ENCODE results near the gene DMRT1. TPM values are rescaled to one million over a fixed set of nuclear protein-coding genes. Genes with fewer than 3 reads are reported as not detected.

The DMRT1 gene
- total RNA-seq, 1 experiment from 2014 or later = not detected

DNA sequence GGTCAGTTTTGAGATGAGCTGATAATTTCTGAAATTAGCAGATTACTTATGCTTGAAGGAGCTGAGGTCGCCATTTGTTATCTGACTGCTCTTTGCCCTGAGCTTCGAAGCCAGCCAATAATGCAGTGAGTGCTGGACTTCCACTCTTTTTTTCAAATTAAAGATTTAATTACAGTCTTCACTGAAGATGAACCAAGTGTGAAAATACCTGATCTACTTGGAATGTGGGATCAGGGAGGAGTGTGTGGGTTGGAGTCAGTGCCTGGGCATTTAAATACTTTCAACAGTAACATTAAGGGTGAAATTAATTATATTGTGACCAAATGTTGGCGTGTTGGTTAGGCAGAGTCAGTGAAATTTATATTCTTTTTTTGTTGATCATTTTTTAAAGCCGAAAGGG, 111.0 kb downstream of the DMRT1 start (continued):
- TF ChIP-seq, protein P1, sequence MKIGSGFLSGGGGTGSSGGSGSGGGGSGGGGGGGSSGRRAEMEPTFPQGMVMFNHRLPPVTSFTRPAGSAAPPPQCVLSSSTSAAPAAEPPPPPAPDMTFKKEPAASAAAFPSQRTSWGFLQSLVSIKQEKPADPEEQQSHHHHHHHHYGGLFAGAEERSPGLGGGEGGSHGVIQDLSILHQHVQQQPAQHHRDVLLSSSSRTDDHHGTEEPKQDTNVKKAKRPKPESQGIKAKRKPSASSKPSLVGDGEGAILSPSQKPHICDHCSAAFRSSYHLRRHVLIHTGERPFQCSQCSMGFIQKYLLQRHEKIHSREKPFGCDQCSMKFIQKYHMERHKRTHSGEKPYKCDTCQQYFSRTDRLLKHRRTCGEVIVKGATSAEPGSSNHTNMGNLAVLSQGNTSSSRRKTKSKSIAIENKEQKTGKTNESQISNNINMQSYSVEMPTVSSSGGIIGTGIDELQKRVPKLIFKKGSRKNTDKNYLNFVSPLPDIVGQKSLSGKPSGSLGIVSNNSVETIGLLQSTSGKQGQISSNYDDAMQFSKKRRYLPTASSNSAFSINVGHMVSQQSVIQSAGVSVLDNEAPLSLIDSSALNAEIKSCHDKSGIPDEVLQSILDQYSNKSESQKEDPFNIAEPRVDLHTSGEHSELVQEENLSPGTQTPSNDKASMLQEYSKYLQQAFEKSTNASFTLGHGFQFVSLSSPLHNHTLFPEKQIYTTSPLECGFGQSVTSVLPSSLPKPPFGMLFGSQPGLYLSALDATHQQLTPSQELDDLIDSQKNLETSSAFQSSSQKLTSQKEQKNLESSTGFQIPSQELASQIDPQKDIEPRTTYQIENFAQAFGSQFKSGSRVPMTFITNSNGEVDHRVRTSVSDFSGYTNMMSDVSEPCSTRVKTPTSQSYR (CRISPR knock-in tag; IDR thresholded peaks at IDR 0.05) = no peak

DNA sequence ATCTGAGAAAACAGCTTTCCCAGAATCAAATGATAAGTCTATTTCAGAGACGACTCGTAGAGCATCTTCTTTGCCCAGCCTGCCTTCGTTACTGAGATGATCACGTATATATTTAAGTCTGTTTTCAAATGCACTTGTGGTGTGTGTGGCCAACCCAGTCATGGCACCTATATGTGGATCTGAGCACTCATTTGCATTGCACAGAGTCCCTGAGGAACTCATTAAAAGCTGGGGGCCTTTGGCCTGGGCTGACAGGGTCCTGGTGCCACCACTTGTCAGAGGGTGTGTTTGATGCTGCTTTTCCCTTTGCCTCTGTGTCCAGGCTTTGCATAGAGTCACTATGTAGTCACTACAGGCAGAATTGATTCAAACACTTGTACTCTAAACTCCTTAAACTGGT, 117.6 kb downstream of the DMRT1 start:
- TF ChIP-seq NR3C1 (CRISPR knock-in tag; conservative IDR thresholded peaks at IDR 0.05; ENCODE audit: low read depth) = no peak
- no peak for TF ChIP-seq TEAD1 (CRISPR knock-in tag; IDR thresholded peaks at IDR 0.05)
- no peak for TF ChIP-seq RORB (CRISPR knock-in tag; IDR thresholded peaks at IDR 0.05)
- no peak for TF ChIP-seq ZNF317 (CRISPR knock-in tag; IDR thresholded peaks at IDR 0.05; ENCODE audit: borderline replicate concordance, low read depth)
- no peak for TF ChIP-seq ZNF423 (CRISPR knock-in tag; IDR thresholded peaks at IDR 0.05)
- TF ChIP-seq NFYB (CRISPR knock-in tag; conservative IDR thresholded peaks at IDR 0.05; ENCODE audit: low read depth) = no peak
- no peak for TF ChIP-seq ETV6 (CRISPR knock-in tag; IDR thresholded peaks at IDR 0.05)
- TF ChIP-seq, protein P2, sequence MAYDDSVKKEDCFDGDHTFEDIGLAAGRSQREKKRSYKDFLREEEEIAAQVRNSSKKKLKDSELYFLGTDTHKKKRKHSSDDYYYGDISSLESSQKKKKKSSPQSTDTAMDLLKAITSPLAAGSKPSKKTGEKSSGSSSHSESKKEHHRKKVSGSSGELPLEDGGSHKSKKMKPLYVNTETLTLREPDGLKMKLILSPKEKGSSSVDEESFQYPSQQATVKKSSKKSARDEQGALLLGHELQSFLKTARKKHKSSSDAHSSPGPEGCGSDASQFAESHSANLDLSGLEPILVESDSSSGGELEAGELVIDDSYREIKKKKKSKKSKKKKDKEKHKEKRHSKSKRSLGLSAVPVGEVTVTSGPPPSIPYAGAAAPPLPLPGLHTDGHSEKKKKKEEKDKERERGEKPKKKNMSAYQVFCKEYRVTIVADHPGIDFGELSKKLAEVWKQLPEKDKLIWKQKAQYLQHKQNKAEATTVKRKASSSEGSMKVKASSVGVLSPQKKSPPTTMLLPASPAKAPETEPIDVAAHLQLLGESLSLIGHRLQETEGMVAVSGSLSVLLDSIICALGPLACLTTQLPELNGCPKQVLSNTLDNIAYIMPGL (CRISPR knock-in tag; IDR thresholded peaks at IDR 0.05) = no peak
- TF ChIP-seq, protein P3, sequence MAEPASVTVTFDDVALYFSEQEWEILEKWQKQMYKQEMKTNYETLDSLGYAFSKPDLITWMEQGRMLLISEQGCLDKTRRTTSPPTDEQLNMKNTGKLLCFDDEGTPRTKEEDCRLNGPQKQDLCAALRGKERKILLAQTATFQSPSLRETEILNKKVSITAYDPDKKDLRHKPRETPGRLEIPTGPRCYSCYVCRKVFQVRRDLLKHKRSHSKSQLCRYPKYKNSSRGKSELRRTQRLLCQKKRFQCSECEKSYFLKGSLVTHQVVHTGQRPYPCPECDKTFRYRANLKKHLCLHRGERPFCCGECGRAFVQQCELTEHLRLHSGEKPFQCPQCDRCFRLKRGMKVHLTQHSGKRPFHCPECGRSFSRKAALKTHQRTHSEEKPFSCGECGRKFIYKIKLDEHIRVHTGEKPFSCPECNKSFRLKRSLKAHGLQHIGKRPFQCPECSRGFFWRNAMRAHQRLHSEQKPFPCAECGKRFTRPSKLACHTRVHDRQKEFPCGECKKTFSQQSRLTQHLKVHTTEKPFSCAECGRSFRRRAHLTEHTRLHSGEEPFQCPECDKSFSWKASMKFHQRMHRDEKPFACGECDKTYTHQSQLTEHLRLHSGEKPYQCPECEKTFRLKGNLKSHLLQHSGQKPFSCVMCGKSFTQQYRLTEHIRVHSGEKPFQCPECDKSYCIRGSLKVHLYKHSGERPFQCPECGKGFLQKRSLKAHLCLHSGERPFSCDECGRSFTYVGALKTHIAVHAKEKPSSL (CRISPR knock-in tag; conservative IDR thresholded peaks at IDR 0.05) = no peak
- no peak for TF ChIP-seq ZNF396 (CRISPR knock-in tag; IDR thresholded peaks at IDR 0.05; ENCODE audit: borderline replicate concordance)
- TF ChIP-seq ELF4 (CRISPR knock-in tag; IDR thresholded peaks at IDR 0.05; ENCODE audit: low read depth) = no peak
- no peak for TF ChIP-seq SP1 (CRISPR knock-in tag; conservative IDR thresholded peaks at IDR 0.05)
- TF ChIP-seq, protein P4, sequence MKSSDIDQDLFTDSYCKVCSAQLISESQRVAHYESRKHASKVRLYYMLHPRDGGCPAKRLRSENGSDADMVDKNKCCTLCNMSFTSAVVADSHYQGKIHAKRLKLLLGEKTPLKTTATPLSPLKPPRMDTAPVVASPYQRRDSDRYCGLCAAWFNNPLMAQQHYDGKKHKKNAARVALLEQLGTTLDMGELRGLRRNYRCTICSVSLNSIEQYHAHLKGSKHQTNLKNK (CRISPR knock-in tag; IDR thresholded peaks at IDR 0.05) = no peak
- TF ChIP-seq, protein P5, sequence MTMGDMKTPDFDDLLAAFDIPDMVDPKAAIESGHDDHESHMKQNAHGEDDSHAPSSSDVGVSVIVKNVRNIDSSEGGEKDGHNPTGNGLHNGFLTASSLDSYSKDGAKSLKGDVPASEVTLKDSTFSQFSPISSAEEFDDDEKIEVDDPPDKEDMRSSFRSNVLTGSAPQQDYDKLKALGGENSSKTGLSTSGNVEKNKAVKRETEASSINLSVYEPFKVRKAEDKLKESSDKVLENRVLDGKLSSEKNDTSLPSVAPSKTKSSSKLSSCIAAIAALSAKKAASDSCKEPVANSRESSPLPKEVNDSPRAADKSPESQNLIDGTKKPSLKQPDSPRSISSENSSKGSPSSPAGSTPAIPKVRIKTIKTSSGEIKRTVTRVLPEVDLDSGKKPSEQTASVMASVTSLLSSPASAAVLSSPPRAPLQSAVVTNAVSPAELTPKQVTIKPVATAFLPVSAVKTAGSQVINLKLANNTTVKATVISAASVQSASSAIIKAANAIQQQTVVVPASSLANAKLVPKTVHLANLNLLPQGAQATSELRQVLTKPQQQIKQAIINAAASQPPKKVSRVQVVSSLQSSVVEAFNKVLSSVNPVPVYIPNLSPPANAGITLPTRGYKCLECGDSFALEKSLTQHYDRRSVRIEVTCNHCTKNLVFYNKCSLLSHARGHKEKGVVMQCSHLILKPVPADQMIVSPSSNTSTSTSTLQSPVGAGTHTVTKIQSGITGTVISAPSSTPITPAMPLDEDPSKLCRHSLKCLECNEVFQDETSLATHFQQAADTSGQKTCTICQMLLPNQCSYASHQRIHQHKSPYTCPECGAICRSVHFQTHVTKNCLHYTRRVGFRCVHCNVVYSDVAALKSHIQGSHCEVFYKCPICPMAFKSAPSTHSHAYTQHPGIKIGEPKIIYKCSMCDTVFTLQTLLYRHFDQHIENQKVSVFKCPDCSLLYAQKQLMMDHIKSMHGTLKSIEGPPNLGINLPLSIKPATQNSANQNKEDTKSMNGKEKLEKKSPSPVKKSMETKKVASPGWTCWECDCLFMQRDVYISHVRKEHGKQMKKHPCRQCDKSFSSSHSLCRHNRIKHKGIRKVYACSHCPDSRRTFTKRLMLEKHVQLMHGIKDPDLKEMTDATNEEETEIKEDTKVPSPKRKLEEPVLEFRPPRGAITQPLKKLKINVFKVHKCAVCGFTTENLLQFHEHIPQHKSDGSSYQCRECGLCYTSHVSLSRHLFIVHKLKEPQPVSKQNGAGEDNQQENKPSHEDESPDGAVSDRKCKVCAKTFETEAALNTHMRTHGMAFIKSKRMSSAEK (CRISPR knock-in tag; IDR thresholded peaks at IDR 0.05; ENCODE audit: borderline replicate concordance) = no peak
- TF ChIP-seq, protein P6, sequence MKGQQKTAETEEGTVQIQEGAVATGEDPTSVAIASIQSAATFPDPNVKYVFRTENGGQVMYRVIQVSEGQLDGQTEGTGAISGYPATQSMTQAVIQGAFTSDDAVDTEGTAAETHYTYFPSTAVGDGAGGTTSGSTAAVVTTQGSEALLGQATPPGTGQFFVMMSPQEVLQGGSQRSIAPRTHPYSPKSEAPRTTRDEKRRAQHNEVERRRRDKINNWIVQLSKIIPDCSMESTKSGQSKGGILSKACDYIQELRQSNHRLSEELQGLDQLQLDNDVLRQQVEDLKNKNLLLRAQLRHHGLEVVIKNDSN (CRISPR knock-in tag; IDR thresholded peaks at IDR 0.05) = no peak
- no peak for ATAC-seq
- peaks cover 24% of the 10 kb centered on the region for H3K27me3 Mint-ChIP-seq (ENCODE audit: low read depth)
- POLR2A ChIA-PET = no interaction called here
- no peak for DNase-seq (ENCODE audit: low spot score)
- no peaks in the 10 kb centered on the region for H3K9me3 Mint-ChIP-seq
- H3K4me3 Mint-ChIP-seq = no peak overlapping the region
- no peaks in the 10 kb centered on the region for H3K4me1 Mint-ChIP-seq
- no peak overlapping the region for H3K27ac Mint-ChIP-seq
- H3K36me3 Mint-ChIP-seq = no peaks in the 10 kb centered on the region
- CTCF ChIA-PET = interaction anchor here (1.2 kb wide), 1 partner anchor 31 kb away, joined by 4 read pairs; no protein-coding TSS in a partner anchor
